Medulla oblongata (tissue), 1 donor: ENCODE results near the gene SNRNP200.

Experiments used
- DNase-seq: peaks from one replicate; pipeline ENCODE4 v3.0.0-alpha.2; 2015; ENCODE audit errors: extremely low spot score

SNRNP200 gene

GRCh38 chr2:96305091-96305978 is at the start of gene SNRNP200:
Gene SNRNP200, minus strand, starts transcription at chr2:96305546. Its CDS starts 109 bp downstream, at chr2:96305437.
- peak; percentile 89 for DNase-seq

GRCh38 chr2:96354492-96354891 is 49.1 kb upstream of the SNRNP200 start:
- no peak for DNase-seq

GRCh38 chr2:96353606-96354101 is 48.3 kb upstream of the SNRNP200 start:
- DNase-seq = no peak

GRCh38 chr2:96353032-96353561 is 47.8 kb upstream of the SNRNP200 start:
- DNase-seq = no peak

GRCh38 chr2:96347395-96347794 is 42.0 kb upstream of the SNRNP200 start:
- no peak for DNase-seq

GRCh38 chr2:96345868-96346462 is 40.6 kb upstream of the SNRNP200 start:
- DNase-seq = no peak

- DNase-seq = peak; percentile 55
These were observed 40.1 kb upstream of the SNRNP200 start for GRCh38 chr2:96345438-96345837.

- DNase-seq = peak; percentile 79
These were observed 38.7 kb upstream of the SNRNP200 start for GRCh38 chr2:96344011-96344410.

- no peak for DNase-seq
These were observed 36.7 kb upstream of the SNRNP200 start for GRCh38 chr2:96342085-96342484.

- DNase-seq = no peak
These were observed 36.3 kb upstream of the SNRNP200 start for GRCh38 chr2:96341641-96342040.

- no peak for DNase-seq
These were observed 35.4 kb upstream of the SNRNP200 start for GRCh38 chr2:96340493-96341414.

- DNase-seq = no peak
These were observed 31.5 kb upstream of the SNRNP200 start for GRCh38 chr2:96336873-96337272.

- DNase-seq = no peak
These were observed 30.9 kb upstream of the SNRNP200 start for GRCh38 chr2:96336104-96336775.

GRCh38 chr2:96333708-96334107 is 28.4 kb upstream of the SNRNP200 start:
- DNase-seq = no peak

- no peak for DNase-seq
These were observed 25.1 kb upstream of the SNRNP200 start for GRCh38 chr2:96330407-96330806.

GRCh38 chr2:96329874-96330273 is 24.5 kb upstream of the SNRNP200 start:
- DNase-seq = no peak

- no peak for DNase-seq
These were observed 24.1 kb upstream of the SNRNP200 start for GRCh38 chr2:96329456-96329855.

GRCh38 chr2:96326990-96327820 is 21.9 kb upstream of the SNRNP200 start:
- no peak for DNase-seq

- DNase-seq = no peak
These were observed 21.2 kb upstream of the SNRNP200 start for GRCh38 chr2:96326564-96326963.

- DNase-seq = no peak
These were observed 20.5 kb upstream of the SNRNP200 start for GRCh38 chr2:96325884-96326255.
